ENCODE measurements around the gene COMT.
A peak's percentile ranks its signal among the peaks of the same experiment; 100 is the strongest.

Gene COMT

DNA sequence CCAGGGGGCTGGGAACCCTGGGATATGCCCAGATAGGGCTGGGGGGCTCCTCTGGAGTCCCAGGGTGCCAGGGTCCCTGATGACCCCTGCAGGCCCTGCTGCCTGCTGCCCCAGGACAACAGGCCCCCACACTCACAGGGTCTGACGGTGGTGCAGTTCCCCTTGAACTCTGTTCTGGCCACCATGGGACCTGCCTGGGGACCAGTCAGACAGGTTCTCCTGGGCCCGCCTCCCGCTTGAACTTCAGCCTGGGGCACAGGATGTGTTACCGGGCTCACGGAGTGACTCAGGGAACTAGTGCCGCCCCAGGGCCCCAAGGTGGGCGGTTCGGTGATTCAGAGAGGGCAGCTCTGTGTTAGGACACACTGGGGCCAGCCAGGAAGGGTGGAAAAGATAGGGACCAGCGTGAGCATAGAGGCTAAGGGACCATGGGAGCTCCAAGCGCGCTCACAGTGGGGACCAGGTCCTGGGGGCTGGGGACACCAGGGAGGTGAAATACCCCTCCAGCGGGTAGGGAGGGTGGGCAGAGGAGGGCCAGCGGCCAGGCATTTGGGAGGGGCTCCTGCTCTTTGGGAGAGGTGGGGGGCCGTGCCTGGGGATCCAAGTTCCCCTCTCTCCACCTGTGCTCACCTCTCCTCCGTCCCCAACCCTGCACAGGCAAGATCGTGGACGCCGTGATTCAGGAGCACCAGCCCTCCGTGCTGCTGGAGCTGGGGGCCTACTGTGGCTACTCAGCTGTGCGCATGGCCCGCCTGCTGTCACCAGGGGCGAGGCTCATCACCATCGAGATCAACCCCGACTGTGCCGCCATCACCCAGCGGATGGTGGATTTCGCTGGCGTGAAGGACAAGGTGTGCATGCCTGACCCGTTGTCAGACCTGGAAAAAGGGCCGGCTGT is 21.6 kb downstream of the COMT start:
- intact Hi-C loops (cut with DNase I): loop anchor here (10.0 kb wide), 1 partner anchor 162 kb away; no protein-coding TSS in a partner anchor
- DNase-seq: peak in 2 of 42 donors; percentile 1 to 2

DNA sequence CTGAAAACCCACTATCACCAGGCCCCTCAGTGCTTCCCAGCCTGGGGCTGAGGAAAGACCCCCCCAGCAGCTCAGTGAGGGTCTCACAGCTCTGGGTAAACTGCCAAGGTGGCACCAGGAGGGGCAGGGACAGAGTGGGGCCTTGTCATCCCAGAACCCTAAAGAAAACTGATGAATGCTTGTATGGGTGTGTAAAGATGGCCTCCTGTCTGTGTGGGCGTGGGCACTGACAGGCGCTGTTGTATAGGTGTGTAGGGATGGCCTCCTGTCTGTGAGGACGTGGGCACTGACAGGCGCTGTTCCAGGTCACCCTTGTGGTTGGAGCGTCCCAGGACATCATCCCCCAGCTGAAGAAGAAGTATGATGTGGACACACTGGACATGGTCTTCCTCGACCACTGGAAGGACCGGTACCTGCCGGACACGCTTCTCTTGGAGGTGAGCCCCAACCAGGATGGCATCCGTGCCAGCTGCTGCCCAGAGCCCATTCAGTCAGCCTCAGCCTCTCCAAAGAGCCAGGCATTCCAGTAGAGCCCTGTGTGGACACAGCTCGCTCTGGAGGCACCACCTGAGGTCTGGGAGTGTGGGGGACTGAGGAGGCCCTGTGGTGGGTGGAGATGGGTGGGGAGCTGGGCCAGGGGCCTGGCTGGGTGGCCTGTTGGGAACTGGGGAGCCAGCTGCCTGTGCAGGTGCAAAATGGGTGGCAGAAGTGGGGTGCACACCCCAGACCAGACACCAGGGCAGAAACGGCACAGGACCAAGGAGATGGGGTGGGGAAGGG is 22.5 kb downstream of the COMT start:
- intact Hi-C loops (cut with DNase I): loop anchor here (10.0 kb wide), 1 partner anchor 161 kb away; no protein-coding TSS in a partner anchor
- no peak for DNase-seq

DNA sequence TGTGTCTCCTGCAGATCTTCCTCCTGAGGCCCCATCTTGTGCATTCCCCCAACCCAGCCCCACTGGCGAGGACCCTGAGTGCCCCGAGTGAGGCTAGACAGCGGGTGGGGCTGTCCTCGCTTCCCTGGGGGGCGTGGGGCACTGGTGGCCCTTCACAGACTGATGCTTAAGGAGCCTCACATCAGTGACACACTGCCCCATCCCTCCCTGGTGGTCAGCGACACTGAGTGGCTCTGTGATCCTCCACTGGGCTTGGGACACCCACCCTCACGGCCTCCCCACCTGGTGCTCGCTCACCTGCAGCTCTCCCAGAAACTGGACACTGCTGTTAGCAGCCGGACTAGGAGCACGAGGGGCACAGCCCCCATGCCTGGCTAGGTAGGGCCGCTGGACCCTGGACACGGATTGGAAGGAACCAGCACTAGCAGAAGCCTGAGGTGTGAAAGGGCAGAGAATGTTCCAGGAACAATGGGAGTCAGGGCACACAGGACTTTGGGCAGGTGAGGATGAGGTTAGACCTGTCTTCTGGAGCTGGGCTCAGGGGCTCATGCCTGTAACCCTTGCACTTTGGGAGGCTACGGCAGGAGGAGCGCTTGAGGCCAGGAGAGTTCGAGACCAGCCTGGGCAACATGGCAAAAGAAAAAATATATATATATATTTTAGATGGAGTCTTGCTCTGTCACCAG is 23.3 kb downstream of the COMT start:
- intact Hi-C loops (cut with DNase I): loop anchor here (10.0 kb wide), 1 partner anchor 160 kb away; no protein-coding TSS in a partner anchor

DNA sequence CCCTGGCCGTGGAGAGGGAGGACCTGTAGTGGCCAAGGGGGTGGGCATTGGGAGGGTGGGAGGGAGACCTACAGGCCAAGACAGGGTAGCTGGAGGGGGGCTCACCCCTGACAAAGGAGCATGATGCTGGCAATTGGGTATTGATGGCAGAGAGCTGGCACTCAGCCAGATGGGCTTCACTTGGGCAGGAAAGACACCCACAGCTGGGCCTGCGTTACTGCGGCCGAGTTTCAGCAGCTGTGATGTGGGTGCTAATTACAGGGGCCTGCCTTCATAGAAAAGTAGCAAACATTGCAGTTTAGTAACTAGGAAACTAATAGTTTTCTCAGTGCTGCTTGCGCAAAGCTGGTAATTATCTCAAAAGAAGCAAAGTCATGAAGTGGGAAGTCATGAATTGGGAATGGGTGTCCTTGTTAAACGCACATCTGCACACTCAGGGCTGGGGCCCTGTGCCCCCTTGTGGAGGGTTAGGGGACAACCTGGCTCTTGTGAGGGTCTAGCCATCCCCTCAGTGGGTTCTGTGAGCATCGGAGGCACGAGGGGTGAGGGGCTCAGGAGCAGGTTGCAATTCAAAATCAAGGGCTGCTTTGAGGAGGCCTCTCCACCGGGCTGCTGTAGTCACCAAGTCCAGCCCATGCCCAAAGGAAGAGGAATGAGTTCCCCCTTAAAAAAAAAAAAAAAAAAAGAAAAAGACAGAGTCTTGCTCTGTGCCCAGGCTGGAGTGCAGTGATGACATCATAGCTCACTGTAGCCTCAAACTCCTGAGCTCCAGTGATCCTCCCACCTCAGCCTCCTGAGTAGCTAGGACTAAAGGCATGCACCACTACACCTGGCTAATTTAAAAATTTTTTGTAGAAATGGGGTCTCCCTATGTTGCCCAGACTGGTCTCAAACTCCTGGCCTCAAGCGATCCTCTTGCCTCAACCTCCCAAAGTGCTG is 24.5 kb downstream of the COMT start:
- peak in 17 of 42 donors; percentile 31 to 79 (median 51) for DNase-seq
- intact Hi-C loops (cut with DNase I): loop anchor here (10.0 kb wide), 1 partner anchor 159 kb away; no protein-coding TSS in a partner anchor

More for the DNA sequence above, 23.3 kb downstream of the COMT start:
- no peak for DNase-seq

DNA sequence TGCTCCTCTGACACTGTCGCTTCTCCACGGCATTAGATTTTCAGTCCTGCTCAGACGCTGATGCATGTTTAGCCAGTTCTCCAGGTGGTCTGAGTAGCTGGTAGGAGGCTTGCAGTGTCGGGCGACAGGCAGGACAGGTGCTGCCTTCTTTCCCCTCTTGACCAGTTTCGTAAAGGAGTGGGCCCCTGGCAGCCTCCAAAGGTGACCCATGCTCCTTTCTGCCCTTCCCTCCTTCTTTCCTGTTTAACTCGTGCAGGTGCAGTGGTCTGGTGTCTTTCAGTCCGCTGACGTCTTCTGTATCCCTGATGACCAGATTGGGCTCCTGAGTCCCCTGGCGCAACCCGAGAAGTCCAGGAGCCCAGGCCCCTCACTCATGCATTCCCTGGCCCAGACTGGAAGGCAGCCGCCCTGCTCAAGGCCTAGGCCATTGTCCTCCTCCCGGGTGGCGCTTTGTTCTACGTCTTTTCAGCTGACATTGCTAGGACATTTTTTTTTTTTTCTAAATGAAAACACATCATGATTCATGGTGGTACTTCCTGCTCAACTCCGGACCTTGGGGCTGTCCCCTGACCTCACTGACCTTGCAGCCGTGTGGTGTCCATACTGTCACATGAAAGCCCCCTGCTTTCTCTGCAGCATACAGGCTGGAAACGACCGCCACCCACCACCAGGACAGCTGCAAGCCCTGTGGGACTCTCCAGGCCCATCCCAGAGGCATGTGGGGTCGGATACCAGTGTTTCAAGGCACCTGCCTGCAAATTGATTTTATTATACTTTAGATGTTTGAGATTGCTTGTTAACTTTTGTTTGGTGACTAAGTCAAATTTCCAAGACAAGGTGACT is 25.6 kb downstream of the COMT start:
- no peak for DNase-seq
- intact Hi-C loops (cut with DNase I): loop anchor here (10.0 kb wide), 1 partner anchor 158 kb away; no protein-coding TSS in a partner anchor

DNA sequence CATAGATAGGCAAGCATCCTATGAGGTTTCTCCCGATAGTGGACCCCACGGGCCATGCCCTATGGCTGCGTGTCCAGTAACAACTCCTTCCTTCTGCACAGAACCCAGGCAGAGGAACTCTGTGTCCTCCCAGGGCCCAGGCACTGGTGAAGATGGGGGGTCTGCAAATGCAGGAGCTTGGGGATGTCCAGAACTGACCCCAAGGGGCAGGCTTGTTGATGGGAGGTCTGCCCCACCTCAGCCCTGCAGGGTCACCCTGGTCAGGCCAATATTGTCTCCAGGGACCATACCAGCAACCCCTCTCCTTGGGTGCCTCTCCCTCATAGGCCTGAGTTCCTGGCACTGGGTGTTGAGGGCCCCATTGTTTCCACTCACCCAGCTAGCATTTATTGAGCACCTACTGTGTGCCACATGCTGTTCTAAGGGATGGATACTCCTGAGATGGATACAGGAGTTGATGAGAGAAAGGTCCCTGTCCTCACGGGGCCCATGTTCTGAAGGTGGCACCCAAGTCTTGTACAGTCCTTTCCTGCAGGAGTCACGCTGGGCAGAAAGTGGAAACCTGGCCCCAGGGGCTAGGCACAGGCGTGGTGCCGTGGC is 26.4 kb downstream of the COMT start:
- no peak for DNase-seq
- intact Hi-C loops (cut with DNase I): loop anchor here (2.0 to 10.0 kb wide), 2 partner anchors 45 to 157 kb away; no protein-coding TSS in a partner anchor

DNA sequence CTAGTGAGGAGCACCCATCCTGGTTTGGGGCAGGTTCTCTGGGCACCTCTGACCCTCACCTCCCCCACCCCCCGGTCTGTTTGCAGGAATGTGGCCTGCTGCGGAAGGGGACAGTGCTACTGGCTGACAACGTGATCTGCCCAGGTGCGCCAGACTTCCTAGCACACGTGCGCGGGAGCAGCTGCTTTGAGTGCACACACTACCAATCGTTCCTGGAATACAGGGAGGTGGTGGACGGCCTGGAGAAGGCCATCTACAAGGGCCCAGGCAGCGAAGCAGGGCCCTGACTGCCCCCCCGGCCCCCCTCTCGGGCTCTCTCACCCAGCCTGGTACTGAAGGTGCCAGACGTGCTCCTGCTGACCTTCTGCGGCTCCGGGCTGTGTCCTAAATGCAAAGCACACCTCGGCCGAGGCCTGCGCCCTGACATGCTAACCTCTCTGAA is 26.9 kb downstream of the COMT start:
- intact Hi-C loops (cut with DNase I): loop anchor here (2.0 to 10.0 kb wide), 2 partner anchors 44 to 156 kb away; no protein-coding TSS in a partner anchor
- DNase-seq: no peak

DNA sequence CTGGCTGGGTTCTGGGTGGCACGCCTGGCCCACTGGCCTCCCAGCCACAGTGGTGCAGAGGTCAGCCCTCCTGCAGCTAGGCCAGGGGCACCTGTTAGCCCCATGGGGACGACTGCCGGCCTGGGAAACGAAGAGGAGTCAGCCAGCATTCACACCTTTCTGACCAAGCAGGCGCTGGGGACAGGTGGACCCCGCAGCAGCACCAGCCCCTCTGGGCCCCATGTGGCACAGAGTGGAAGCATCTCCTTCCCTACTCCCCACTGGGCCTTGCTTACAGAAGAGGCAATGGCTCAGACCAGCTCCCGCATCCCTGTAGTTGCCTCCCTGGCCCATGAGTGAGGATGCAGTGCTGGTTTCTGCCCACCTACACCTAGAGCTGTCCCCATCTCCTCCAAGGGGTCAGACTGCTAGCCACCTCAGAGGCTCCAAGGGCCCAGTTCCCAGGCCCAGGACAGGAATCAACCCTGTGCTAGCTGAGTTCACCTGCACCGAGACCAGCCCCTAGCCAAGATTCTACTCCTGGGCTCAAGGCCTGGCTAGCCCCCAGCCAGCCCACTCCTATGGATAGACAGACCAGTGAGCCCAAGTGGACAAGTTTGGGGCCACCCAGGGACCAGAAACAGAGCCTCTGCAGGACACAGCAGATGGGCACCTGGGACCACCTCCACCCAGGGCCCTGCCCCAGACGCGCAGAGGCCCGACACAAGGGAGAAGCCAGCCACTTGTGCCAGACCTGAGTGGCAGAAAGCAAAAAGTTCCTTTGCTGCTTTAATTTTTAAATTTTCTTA is 27.8 kb downstream of the COMT start:
- no peak for DNase-seq
- intact Hi-C loops (cut with DNase I): loop anchor here (2.0 to 10.0 kb wide), 2 partner anchors 43 to 155 kb away; no protein-coding TSS in a partner anchor

DNA sequence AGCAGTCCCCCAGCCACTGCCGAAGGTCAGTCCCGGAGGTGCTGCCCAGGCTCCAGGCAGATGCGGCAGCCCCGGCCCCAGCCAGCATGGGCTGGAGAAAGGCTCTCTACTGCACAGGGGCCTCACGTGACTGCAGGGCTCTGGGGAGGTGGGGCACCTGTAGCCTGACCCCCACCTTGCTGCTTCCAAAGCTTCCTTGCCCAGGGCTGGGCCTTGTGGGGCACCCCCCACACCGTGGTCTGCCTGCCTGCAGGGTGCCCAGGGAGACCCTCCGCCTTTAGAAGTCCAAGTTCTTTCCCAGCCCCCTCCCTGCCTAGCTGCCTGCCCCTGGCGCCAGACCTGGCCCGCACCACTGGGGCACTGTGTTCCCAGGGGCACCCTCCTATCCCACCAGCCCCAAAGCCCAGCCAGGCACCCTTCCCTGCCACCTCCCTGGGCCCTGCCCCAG is 28.5 kb downstream of the COMT start:
- DNase-seq: no peak
- intact Hi-C loops (cut with DNase I): loop anchor here (2.0 kb wide), 1 partner anchor 69 kb away; no protein-coding TSS in a partner anchor

DNA sequence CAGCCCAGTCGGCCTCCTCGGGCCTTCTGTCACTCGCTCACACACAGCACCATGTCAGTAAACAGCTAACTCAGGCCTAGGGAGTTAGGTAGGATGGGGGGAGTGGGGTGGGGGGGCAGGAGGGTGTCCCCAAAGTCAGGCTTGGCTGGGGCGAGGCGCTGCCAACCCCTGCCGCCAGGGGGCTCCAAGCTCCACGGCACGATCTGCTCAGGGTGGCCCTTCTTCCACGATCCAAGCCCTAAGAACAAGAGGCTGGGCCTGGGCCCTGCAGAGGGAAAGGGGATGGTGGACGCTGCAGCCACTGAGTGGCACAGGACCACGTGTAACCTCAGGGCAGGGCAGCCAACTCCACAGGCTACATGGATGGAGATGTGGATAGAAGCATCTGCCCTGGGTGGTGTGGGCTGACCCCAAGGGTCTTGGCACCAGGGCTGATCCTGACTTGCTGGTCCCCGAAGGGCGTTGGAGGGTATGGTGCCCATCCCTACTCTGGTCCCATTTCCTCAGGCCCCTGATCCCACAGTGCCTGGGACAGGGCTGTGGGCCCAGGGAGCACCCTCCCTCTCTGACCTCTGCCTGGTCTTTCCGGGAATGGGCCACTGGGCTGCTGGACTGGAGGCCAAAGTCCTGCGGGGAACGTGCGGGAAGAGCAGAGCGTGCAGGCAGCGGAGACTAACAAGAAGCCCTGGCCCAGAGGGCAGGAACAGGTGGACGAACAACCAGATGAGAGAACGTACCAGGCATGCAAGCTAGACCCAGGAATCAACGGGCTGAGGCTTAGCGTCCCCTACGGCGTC is 29.1 kb downstream of the COMT start:
- intact Hi-C loops (cut with DNase I): loop anchor here (2.0 kb wide), 1 partner anchor 68 kb away; no protein-coding TSS in a partner anchor
- peak; percentile 44 to 89 (median 76) for DNase-seq

DNA sequence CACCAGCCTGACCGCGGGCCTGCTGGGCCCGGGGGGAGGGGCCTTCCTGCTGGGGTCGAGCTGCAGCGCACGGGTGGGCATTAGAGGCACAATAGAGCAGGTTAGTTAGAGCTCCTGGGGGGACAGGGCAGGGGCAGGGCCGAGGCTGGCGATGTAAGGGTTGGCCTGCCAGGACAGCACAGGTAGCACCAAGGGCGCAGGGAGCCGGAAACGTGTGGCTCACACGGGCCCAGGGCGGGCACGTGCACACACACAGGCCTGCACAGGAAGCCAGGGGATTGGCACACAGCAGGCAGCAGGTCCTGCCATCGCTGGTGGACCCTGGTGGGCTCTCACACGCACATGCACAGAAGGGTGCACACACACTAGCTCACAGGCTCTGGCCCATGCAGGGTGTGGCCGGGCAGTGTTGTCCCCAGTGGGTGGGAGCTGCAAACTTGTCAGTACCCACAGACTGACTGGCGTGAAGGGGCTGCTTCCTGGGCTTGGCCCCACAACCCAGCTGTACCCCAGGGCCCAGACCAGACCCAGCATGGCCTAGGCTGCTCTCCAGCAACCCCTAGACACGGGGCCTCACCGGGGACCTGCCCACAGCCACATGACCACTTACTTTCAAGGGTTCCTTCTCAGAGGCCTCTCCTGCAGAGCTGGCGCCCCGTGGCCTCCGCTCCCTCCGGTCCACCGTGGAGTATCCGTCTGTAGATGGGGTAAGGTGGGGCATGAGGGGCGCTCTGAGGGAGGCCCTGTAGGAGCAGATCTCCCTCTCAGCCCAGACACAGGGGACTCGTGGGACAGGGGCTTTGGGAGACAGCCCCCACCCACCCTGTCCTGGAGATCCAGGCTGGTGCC is 29.9 kb downstream of the COMT start:
- no peak for DNase-seq
- intact Hi-C loops (cut with DNase I): loop anchor here (2.0 kb wide), 1 partner anchor 67 kb away; no protein-coding TSS in a partner anchor

DNA sequence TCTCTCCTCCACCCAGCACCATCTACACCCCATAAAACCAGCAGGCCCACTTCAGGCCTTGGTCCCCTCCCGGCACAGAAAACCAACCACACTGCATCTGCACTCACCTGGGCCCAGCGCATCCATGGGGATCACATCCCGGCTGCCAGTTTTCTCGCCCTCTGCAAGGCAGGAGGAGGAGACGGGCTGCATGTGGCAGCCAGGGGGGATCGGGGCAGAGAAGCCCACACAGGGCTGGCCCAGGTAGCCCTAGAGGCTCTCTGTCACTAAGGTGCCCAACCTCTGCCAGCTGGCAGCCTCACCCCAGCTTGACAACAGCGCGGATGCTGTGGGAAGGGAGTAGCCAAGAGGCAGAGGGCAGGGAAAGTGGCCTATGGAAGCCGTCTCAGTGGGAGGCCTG is 30.7 kb downstream of the COMT start:
- intact Hi-C loops (cut with DNase I): no loop called here
- no peak for DNase-seq

DNA sequence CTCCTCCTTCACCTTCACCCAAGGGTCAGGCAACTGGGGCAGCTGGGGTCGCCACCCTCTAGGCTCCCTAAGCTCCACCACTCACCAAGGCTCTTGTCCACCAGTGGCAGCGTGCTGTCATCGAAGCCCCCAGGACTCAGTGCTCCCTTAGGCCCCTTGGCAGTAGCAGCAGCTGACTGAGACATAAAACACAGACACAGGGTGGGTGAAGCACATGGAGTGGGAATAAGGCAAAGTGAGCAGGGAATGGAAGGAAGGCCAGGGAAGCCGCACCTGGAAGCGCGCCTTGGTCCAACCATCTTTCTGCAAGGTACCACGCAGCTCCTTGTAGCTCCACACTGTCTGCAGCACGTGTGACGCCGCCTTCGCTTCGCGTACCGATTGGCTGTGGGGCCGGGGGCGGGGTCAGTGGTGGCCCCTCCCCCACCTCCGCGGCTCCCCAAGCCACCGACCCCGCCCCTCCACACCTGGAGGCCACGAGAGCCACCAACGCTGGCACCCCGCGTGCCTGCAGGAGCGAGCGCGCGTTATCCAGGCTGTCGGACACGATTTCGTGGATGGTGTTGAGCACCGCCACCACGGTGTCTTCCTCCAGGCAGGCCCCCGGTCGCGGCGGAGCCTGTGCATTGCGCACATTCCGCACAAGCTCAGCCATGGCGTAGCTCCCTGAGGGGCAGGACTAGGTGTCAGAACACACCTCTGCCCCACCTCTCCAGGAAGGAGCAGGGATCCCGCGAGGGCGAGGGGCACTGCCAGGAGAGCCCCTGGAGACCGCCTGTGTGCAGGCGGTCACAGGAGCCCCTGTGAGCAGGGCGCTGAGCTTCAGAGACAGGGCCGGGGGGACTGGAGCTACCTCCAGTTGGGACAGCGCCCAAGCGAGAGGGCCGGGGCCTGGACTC is 31.3 kb downstream of the COMT start:
- no peak for DNase-seq
- intact Hi-C loops (cut with DNase I): no loop called here

Measured in head of caudate nucleus (tissue), 42 donors.